ENCODE data around the gene PPP2R2D.
A peak's percentile ranks its signal among the peaks of the same experiment; 100 is the strongest.

The PPP2R2D gene

GRCh38 chr10:131900350-131901152, at the start of gene PPP2R2D:
PPP2R2D (plus strand) TSS chr10:131901008; CDS start chr10:131901149, 141 bp downstream.
- DNase-seq (ENCODE audit: low read depth): peak; percentile 91

- DNase-seq (ENCODE audit: low read depth): no peak
Measured at GRCh38 chr10:131851346-131851745, 49.5 kb upstream of the PPP2R2D start.

GRCh38 chr10:131852176-131852822, 48.5 kb upstream of the PPP2R2D start:
- DNase-seq (ENCODE audit: low read depth): no peak

GRCh38 chr10:131852823-131853609, 47.8 kb upstream of the PPP2R2D start:
- no peak for DNase-seq (ENCODE audit: low read depth)

GRCh38 chr10:131853610-131853964, 47.2 kb upstream of the PPP2R2D start:
- no peak for DNase-seq (ENCODE audit: low read depth)

- DNase-seq (ENCODE audit: low read depth): no peak
Measured at GRCh38 chr10:131854579-131855335, 46.1 kb upstream of the PPP2R2D start.

- DNase-seq (ENCODE audit: low read depth): no peak
Measured at GRCh38 chr10:131855461-131856401, 45.1 kb upstream of the PPP2R2D start.

GRCh38 chr10:131856441-131857094, 44.2 kb upstream of the PPP2R2D start:
- DNase-seq (ENCODE audit: low read depth): no peak

- DNase-seq (ENCODE audit: low read depth): no peak
Measured at GRCh38 chr10:131857156-131858117, 43.4 kb upstream of the PPP2R2D start.

GRCh38 chr10:131858118-131858515, 42.7 kb upstream of the PPP2R2D start:
- DNase-seq (ENCODE audit: low read depth): no peak

GRCh38 chr10:131858583-131859340, 42.0 kb upstream of the PPP2R2D start:
- DNase-seq (ENCODE audit: low read depth): no peak

- no peak for DNase-seq (ENCODE audit: low read depth)
Measured at GRCh38 chr10:131859341-131860020, 41.3 kb upstream of the PPP2R2D start.

GRCh38 chr10:131860311-131860710, 40.5 kb upstream of the PPP2R2D start:
- DNase-seq (ENCODE audit: low read depth): no peak

GRCh38 chr10:131860806-131861440, 39.9 kb upstream of the PPP2R2D start:
- DNase-seq (ENCODE audit: low read depth): no peak

- no peak for DNase-seq (ENCODE audit: low read depth)
Measured at GRCh38 chr10:131862548-131862947, 38.3 kb upstream of the PPP2R2D start.

- no peak for DNase-seq (ENCODE audit: low read depth)
Measured at GRCh38 chr10:131865223-131865917, 35.4 kb upstream of the PPP2R2D start.

- DNase-seq (ENCODE audit: low read depth): no peak
Measured at GRCh38 chr10:131866673-131867072, 34.1 kb upstream of the PPP2R2D start.
